ENCODE measurements around the gene FAM221A.

The FAM221A gene

DNA sequence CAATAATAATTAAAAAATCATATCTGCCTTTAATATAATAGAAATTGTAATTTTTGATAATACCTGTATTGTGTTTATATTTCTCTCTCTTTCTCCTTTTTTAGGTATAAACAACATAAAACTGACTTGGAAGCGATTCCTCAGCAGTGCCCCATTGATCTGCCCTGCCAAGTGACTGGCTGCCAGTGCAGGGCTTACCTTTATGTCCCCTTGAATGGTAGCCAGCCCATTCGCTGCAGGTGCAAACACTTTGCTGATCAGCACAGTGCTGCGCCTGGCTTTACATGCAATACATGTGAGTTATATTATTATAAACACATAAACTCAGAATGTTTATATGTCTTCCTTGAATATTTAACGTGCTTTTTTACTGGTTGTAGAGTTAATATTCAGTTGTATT is 9.2 kb downstream of the FAM221A start:
- H3K9me3 ChIP-seq (ENCODE audit: insufficient read depth, low read length) = no peaks in the 10 kb centered on the region
- 0 out of 2 replicates have a peak, but pooled peaks cover 5% of the 10 kb centered on the region for H3K36me3 ChIP-seq (ENCODE audit: low read length)
- H3K4me2 ChIP-seq (ENCODE audit: low read depth, low read length, poor library complexity, severe bottlenecking) = no peak overlapping the region
- H3K9me2 ChIP-seq (replicated peaks; ENCODE audit: insufficient read depth, low read length) = no peaks in the 10 kb centered on the region
- no peak overlapping the region for H3K27ac ChIP-seq (ENCODE audit: low read depth, low read length)
- no peaks in the 10 kb centered on the region for H4K20me1 ChIP-seq (ENCODE audit: low read depth, low read length)
- H3K79me2 ChIP-seq (ENCODE audit: insufficient read depth, low read length) = no peaks in the 10 kb centered on the region
- no peak overlapping the region for H3K9ac ChIP-seq (ENCODE audit: low read length)
- H3F3A ChIP-seq (ENCODE audit: insufficient read depth) = no peaks in the 10 kb centered on the region
- TF ChIP-seq EZH2phosphoT487 (conservative IDR thresholded peaks at IDR 0.05; ENCODE audit: low read length) = no peak
- TF ChIP-seq, protein P1, sequence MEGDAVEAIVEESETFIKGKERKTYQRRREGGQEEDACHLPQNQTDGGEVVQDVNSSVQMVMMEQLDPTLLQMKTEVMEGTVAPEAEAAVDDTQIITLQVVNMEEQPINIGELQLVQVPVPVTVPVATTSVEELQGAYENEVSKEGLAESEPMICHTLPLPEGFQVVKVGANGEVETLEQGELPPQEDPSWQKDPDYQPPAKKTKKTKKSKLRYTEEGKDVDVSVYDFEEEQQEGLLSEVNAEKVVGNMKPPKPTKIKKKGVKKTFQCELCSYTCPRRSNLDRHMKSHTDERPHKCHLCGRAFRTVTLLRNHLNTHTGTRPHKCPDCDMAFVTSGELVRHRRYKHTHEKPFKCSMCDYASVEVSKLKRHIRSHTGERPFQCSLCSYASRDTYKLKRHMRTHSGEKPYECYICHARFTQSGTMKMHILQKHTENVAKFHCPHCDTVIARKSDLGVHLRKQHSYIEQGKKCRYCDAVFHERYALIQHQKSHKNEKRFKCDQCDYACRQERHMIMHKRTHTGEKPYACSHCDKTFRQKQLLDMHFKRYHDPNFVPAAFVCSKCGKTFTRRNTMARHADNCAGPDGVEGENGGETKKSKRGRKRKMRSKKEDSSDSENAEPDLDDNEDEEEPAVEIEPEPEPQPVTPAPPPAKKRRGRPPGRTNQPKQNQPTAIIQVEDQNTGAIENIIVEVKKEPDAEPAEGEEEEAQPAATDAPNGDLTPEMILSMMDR (IDR thresholded peaks at IDR 0.05; ENCODE audit: insufficient read depth, low read length, poor library complexity, severe bottlenecking) = no peak
- H3K27me3 ChIP-seq (ENCODE audit: low read length) = no peaks in the 10 kb centered on the region
- H2AFZ ChIP-seq (ENCODE audit: low read depth, low read length, severe bottlenecking) = no peak overlapping the region
- H3K4me3 ChIP-seq (ENCODE audit: insufficient read depth, low read length, poor library complexity, severe bottlenecking) = no peak overlapping the region

DNA sequence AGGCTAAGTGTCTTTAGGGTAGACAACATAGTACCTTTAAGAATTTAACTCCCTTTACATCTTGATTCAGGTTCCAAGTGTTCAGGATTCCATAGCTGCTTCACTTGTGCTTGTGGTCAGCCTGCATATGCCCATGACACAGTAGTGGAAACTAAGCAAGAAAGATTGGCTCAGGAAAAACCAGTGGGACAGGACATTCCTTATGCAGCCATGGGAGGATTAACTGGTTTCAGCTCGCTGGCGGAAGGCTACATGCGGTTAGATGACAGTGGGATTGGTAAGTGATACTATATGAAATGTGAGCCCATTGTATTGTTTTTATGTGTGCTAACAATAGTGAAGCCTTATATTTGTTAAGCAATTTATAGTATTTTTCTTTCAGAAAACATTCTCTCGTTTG is 11.3 kb downstream of the FAM221A start:
- Histone ChIP-seq H3K4me3 (ENCODE audit: insufficient read depth, low read length, poor library complexity, severe bottlenecking) (no peak overlapping the region), H3K36me3 (ENCODE audit: low read length) (0 out of 2 replicates have a peak, but pooled peaks cover 5% of the 10 kb centered on the region)
- TF ChIP-seq EZH2phosphoT487 (conservative IDR thresholded peaks at IDR 0.05; ENCODE audit: low read length) = no peak
- TF ChIP-seq, protein P1 (IDR thresholded peaks at IDR 0.05; ENCODE audit: insufficient read depth, low read length, poor library complexity, severe bottlenecking) = no peak

DNA sequence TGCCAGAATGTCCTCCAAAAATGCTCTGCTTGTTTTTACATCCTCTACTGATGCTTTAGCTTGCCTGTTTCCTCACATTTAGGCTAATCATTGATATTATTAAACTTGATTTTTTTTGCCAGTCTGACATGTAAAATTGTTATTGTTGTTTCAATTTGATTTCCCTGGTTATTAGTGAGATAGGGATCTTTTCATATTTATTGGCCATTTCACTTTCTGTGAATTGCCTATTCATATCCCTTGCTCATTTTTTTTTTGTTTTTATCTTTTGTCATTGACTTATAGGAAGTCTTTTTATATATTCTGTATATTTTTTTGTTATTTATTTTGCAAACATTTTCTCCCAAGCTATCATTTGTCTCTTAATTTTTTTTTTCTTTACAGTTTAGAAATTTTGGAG is 13.2 kb downstream of the FAM221A start:
- H3K27me3 ChIP-seq (ENCODE audit: low read length) = no peaks in the 10 kb centered on the region
- 0 out of 2 replicates have a peak, but pooled peaks cover 5% of the 10 kb centered on the region for H3K36me3 ChIP-seq (ENCODE audit: low read length)

More for the DNA sequence above, 11.3 kb downstream of the FAM221A start:
- Histone ChIP-seq H3K27me3 (ENCODE audit: low read length) (no peaks in the 10 kb centered on the region), H3F3A (ENCODE audit: insufficient read depth) (no peaks in the 10 kb centered on the region), H4K20me1 (ENCODE audit: low read depth, low read length) (no peaks in the 10 kb centered on the region), H3K9me3 (ENCODE audit: insufficient read depth, low read length) (no peaks in the 10 kb centered on the region), H3K27ac (ENCODE audit: low read depth, low read length) (no peak overlapping the region), H3K9ac (ENCODE audit: low read length) (no peak overlapping the region), H3K79me2 (ENCODE audit: insufficient read depth, low read length) (no peaks in the 10 kb centered on the region), H3K9me2 (replicated peaks; ENCODE audit: insufficient read depth, low read length) (no peaks in the 10 kb centered on the region), H2AFZ (ENCODE audit: low read depth, low read length, severe bottlenecking) (no peak overlapping the region), H3K4me2 (ENCODE audit: low read depth, low read length, poor library complexity, severe bottlenecking) (no peak overlapping the region)

More for the DNA sequence above, 13.2 kb downstream of the FAM221A start:
- no peaks in the 10 kb centered on the region for H3K79me2 ChIP-seq (ENCODE audit: insufficient read depth, low read length)
- no peak overlapping the region for H2AFZ ChIP-seq (ENCODE audit: low read depth, low read length, severe bottlenecking)
- TF ChIP-seq, protein P1 (IDR thresholded peaks at IDR 0.05; ENCODE audit: insufficient read depth, low read length, poor library complexity, severe bottlenecking) = no peak
- no peak for TF ChIP-seq EZH2phosphoT487 (conservative IDR thresholded peaks at IDR 0.05; ENCODE audit: low read length)
- no peak overlapping the region for H3K4me2 ChIP-seq (ENCODE audit: low read depth, low read length, poor library complexity, severe bottlenecking)
- no peaks in the 10 kb centered on the region for H3K9me2 ChIP-seq (replicated peaks; ENCODE audit: insufficient read depth, low read length)
- no peak overlapping the region for H3K9ac ChIP-seq (ENCODE audit: low read length)
- H3F3A ChIP-seq (ENCODE audit: insufficient read depth) = no peaks in the 10 kb centered on the region
- H3K4me3 ChIP-seq (ENCODE audit: insufficient read depth, low read length, poor library complexity, severe bottlenecking) = no peak overlapping the region
- H4K20me1 ChIP-seq (ENCODE audit: low read depth, low read length) = no peaks in the 10 kb centered on the region
- H3K27ac ChIP-seq (ENCODE audit: low read depth, low read length) = no peak overlapping the region
- no peaks in the 10 kb centered on the region for H3K9me3 ChIP-seq (ENCODE audit: insufficient read depth, low read length)
